A549 (cell line): Measurements from ENCODE around the gene MAP3K4. TPM values are rescaled to one million over a fixed set of nuclear protein-coding genes. Genes with fewer than 3 reads are reported as not detected.
A peak's percentile ranks its signal among the peaks of the same experiment; 100 is the strongest.
"Not testable (repeated sequence)": the region's sequence is repeated elsewhere in the genome, so short reads cannot be mapped to it uniquely, and the experiment has no call there.

Experiments used
- ATAC-seq, 2 experiments: fragments of 200-7000 bp in 1 of 2; fragments of >200 bp in 1 of 2; cut with Nextera tagmentation in 1 of 2; cut with Tn5 transposase in 1 of 2; 3 replicates each; pipeline versions ENCODE4 v1.8.0 to v1.9.1; 2018 to 2020; ENCODE audit warnings: mild to moderate bottlenecking in 1 of 2, moderate library complexity in 1 of 2
- CTCF ChIA-PET: fragments of 300-600 bp; sonication (Branson Sonifier 250); formaldehyde crosslinking; extraction: SDS; loops from one replicate; lab custom pipeline; 2021; ENCODE audit warnings: antibody characterized with exemption, inconsistent platforms; lab: Yijun Ruan, JAX
- POLR2A ChIA-PET: fragments of 350-600 bp; formaldehyde crosslinking; extraction: SDS; loops from one replicate; lab custom pipeline; 2021; ENCODE audit warnings: antibody characterized with exemption, inconsistent platforms; lab: Yijun Ruan, JAX
- DNase-seq, 2 experiments: peaks; one replicate each; pipeline versions ENCODE4 v3.0.0 to v3.0.0-alpha.2; 2011 to 2016; ENCODE audit warnings: low read depth in 1 of 2, low spot score in 1 of 2
- FAIRE-seq: peaks from 2 replicates; lab custom pipeline; 2011; peaks lifted over from hg19 to GRCh38; lab: Jason Lieb, UNC
- H3K27ac ChIP-seq, 2 experiments: fragments of >200 bp; sonication (Bioruptor Twin); formaldehyde crosslinking; 3 replicates each; pipeline ENCODE4 v1.5.1; 2016 to 2017
- H3K4me1 ChIP-seq: fragments of >200 bp; sonication (Bioruptor Twin); formaldehyde crosslinking; 3 replicates; pipeline ENCODE4 v1.6.1; 2016
- H3K4me2 ChIP-seq: fragments of >200 bp; sonication (Bioruptor Twin); formaldehyde crosslinking; 3 replicates; pipeline ENCODE4 v1.6.1; 2016
- H3K4me3 ChIP-seq: fragments of >200 bp; sonication (Bioruptor Twin); formaldehyde crosslinking; 3 replicates; pipeline ENCODE4 v1.5.1; 2016
- H3K9me3 ChIP-seq: fragments of >200 bp; sonication (Bioruptor Twin); formaldehyde crosslinking; 3 replicates; pipeline ENCODE4 v1.6.1; 2016
- BHLHE40 ChIP-seq: IDR thresholded peaks from 2 replicates; pipeline ENCODE4 v1.6.1; 2012; ENCODE audit warnings: low read depth, low read length, inconsistent platforms
- CBX2 ChIP-seq: fragments of 200-600 bp; sonication (generic); IDR thresholded peaks from 2 replicates; pipeline ENCODE4 v1.6.1; 2016; ENCODE audit warnings: low read depth, mild to moderate bottlenecking, borderline replicate concordance
- CEBPB ChIP-seq, 2 experiments: fragments of >200 bp in 1 of 2; sonication (Bioruptor Twin) in 1 of 2; formaldehyde crosslinking in 1 of 2; IDR thresholded peaks; 2 replicates each; pipeline ENCODE4 v1.6.1; 2012 to 2016
- EHF ChIP-seq: fragments of 250-450 bp; sonication (Bioruptor Pico); IDR thresholded peaks from 2 replicates; pipeline ENCODE4 v1.5.0; 2020; ENCODE audit warnings: mild to moderate bottlenecking
- ESRRA ChIP-seq: fragments of 150-350 bp; IDR thresholded peaks from 2 replicates; pipeline ENCODE4 v1.6.1; 2014; ENCODE audit warnings: mild to moderate bottlenecking, low read length, borderline replicate concordance
- FOSL2 ChIP-seq, 2 experiments: fragments of 450-650 bp in 1 of 2; fragments of >200 bp in 1 of 2; sonication (Bioruptor Twin) in 1 of 2; formaldehyde crosslinking; IDR thresholded peaks; 2 replicates each; pipeline versions ENCODE4 v1.5.0 to v1.6.1; 2016 to 2020; ENCODE audit warnings: mild to moderate bottlenecking in 1 of 2, moderate library complexity in 1 of 2
- GATA3 ChIP-seq: IDR thresholded peaks from 2 replicates; pipeline ENCODE4 v1.6.1; 2012; ENCODE audit warnings: borderline replicate concordance
- HOXA7 ChIP-seq: fragments of 250-450 bp; sonication (Bioruptor Pico); IDR thresholded peaks from 2 replicates; pipeline ENCODE4 v1.5.0; 2020; ENCODE audit warnings: mild to moderate bottlenecking, moderate library complexity
- MYC ChIP-seq: IDR thresholded peaks from 2 replicates; pipeline ENCODE4 v1.6.1; 2012; ENCODE audit warnings: mild to moderate bottlenecking, inconsistent platforms, low read length, improper control_type of control experiment, borderline replicate concordance
- NFE2L2 ChIP-seq: fragments of 150-350 bp; conservative IDR thresholded peaks from 2 replicates; pipeline ENCODE4 v1.6.1; 2014; ENCODE audit warnings: low read length
- NPAS2 ChIP-seq: fragments of 250-450 bp; sonication (Bioruptor Pico); IDR thresholded peaks from 2 replicates; pipeline ENCODE4 v1.8.0; 2022; ENCODE audit warnings: mild to moderate bottlenecking, moderate library complexity, borderline replicate concordance
- NR3C1 ChIP-seq: fragments of >200 bp; sonication (Bioruptor Twin); formaldehyde crosslinking; IDR thresholded peaks from 3 replicates; pipeline ENCODE4 v1.6.1; 2017
- POLR2A ChIP-seq: IDR thresholded peaks from 2 replicates; pipeline ENCODE4 v1.6.1; 2012; ENCODE audit warnings: mild to moderate bottlenecking, low read length
- POLR2AphosphoS2 ChIP-seq: conservative IDR thresholded peaks from 2 replicates; pipeline ENCODE4 v1.6.1; 2012; ENCODE audit warnings: low read length, improper control_type of control experiment, inconsistent platforms
- RAD21 ChIP-seq, 2 experiments: fragments of >200 bp in 1 of 2; sonication (Bioruptor Twin) in 1 of 2; formaldehyde crosslinking in 1 of 2; IDR thresholded peaks in 1 of 2; conservative IDR thresholded peaks in 1 of 2; 2 replicates in 1 of 2; 3 replicates in 1 of 2; pipeline ENCODE4 v1.6.1; 2012 to 2018; ENCODE audit warnings: inconsistent platforms in 1 of 2
- RARB ChIP-seq: fragments of 250-450 bp; sonication (Bioruptor Pico); IDR thresholded peaks from 2 replicates; pipeline ENCODE4 v1.8.0; 2021; ENCODE audit warnings: mild to moderate bottlenecking, moderate library complexity
- RFX5 ChIP-seq: fragments of 450-650 bp; IDR thresholded peaks from 2 replicates; pipeline ENCODE4 v1.7.1; 2014; ENCODE audit warnings: antibody characterized with exemption, mild to moderate bottlenecking, moderate library complexity
- SREBF2 ChIP-seq: fragments of 450-650 bp; IDR thresholded peaks from 2 replicates; pipeline ENCODE4 v1.6.1; 2014; ENCODE audit warnings: mild to moderate bottlenecking, moderate library complexity
- ZSCAN20 ChIP-seq: fragments of 250-450 bp; sonication (Bioruptor Pico); IDR thresholded peaks from 2 replicates; pipeline ENCODE4 v1.8.0; 2022; ENCODE audit warnings: mild to moderate bottlenecking, moderate library complexity
- WGBS: methylation state at CpG from one replicate; pipeline ENCODE4 v1.1.6; 2017; ENCODE audit errors: missing lambda C conversion rate; 5-methylcytosine and 5-hydroxymethylcytosine counted together
- polyA plus RNA-seq, 4 experiments: library from polyadenylated mRNA; depleted of rRNA in 3 of 4; stranded (reverse); fragments of >200 nt; fragmentation: RNase III in 1 of 4; extraction: RNeasy Plus Mini Kit Qiagen cat#74134 plus additional on column Dnase treatment in 1 of 4; gene quantifications; 2 replicates in 3 of 4; 3 replicates in 1 of 4; pipeline ENCODE4 v1.2.3, GENCODE V29; 2011 to 2017
- TF ChIP-seq, protein P1 (sequence below): fragments of >200 bp; sonication (Bioruptor Twin); formaldehyde crosslinking; IDR thresholded peaks from 3 replicates; pipeline ENCODE4 v1.6.1; 2016
- TF ChIP-seq, protein P2 (sequence below): fragments of 250-450 bp; sonication (Bioruptor Pico); IDR thresholded peaks from 2 replicates; pipeline ENCODE4 v1.5.0; 2020; ENCODE audit warnings: low read depth, mild to moderate bottlenecking, moderate library complexity
- TF ChIP-seq, protein P3 (sequence below): fragments of 250-450 bp; sonication (Bioruptor Pico); IDR thresholded peaks from 2 replicates; pipeline ENCODE4 v1.5.0; 2021; ENCODE audit warnings: mild to moderate bottlenecking, moderate library complexity, borderline replicate concordance
- TF ChIP-seq, protein P4 (sequence below): fragments of 150-350 bp; IDR thresholded peaks from 2 replicates; pipeline ENCODE4 v1.6.1; 2014; ENCODE audit warnings: low read depth, mild to moderate bottlenecking, low read length

The MAP3K4 gene
- polyA plus RNA-seq, 2 of the 4 experiments (the other 2 are of a cell fraction), result 7.3 to 13.4 TPM

DNA sequence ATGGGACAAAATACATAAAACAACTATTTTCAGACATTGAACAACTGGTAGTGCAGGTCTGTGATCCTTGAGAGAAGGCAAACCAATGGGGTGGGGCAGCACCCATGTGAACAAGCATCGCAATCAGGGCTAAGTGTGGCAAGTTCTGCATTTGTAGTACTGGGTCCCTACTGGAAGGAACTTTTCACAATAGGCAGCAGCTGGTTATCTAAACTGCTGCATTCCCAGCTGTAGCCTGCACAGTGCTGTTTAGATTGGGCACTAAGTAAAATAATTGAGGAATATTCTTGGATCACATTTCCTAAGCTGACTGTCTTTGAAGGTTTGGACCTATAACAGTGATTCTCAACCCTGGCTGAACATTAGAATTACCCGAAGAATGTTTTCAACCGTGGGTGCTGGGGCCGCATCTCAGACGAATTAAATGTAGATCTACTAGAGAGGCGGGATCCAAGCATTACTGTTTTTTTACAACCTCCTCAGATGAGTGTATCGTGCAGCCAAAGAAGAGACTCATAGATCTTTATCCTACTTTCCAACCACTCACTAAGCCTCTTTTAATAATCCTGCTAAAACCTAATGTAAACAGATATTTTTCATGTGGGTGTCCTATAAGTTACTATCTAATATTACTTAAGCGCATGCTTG lies 12.4 kb upstream of the MAP3K4 start:
- FAIRE-seq, result no peak
- Histone ChIP-seq H3K4me1 (no peaks in the 10 kb centered on the region), H3K4me3 (no peak overlapping the region), H3K4me2 (no peak overlapping the region), H3K9me3 (peaks cover 7% of the 10 kb centered on the region), H3K27ac (no peak overlapping the region)
- CTCF ChIA-PET, result interaction anchor here (0.5 to 0.7 kb wide), 2 partner anchors 22 to 53 kb away, joined by 3 read pairs; no protein-coding TSS in a partner anchor
- TF ChIP-seq CBX2, result no peak
- no peak for TF ChIP-seq NFE2L2
- TF ChIP-seq NPAS2 (CRISPR knock-in tag), result no peak
- TF ChIP-seq POLR2AphosphoS2, result no peak
- peak in 1 of 2 experiments; percentile 54; a peak in 1 of 6 replicates for ATAC-seq
- DNase-seq, result no peak
- POLR2A ChIA-PET, result no interaction called here
- WGBS, result 61% methylated on average over 8 of the region's 8 CpGs

DNA sequence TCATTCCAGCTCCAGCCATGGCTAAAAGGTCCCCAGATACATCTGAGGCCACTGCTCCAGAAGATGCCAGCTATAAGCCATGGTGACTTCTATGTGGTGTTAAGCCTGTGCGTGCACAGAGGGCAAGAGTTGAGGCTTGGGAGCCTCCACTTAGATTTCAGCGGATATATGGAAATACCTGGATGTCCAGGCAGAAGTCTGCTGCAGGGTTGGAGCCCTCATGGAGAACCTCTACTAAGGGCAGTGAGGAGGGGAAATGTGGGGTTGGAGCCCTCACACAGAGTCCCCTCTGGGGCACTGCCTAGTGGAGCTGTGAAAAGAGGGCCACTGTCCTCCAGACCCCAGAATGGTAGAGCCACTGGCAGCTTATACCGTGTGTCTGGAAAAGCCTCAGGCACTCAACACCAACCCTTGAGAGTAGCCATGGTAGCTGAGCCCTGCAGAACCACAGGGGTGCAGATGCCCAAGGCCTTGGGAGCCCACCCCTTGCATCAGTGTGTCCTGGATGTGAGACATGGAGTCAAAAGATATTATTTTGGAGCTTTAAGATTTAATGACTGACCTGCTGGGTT lies 8.1 kb upstream of the MAP3K4 start:
- H3K4me3 ChIP-seq, POLR2A ChIA-PET, DNase-seq, H3K27ac ChIP-seq, H3K9me3 ChIP-seq, ATAC-seq, H3K4me1 ChIP-seq, FAIRE-seq, H3K4me2 ChIP-seq: not testable (repeated sequence)
- CTCF ChIA-PET, result interaction anchor here (0.9 kb wide), 1 partner anchor 53 kb away, joined by 3 read pairs; no protein-coding TSS in a partner anchor
- WGBS, result no CpG with 5 or more reads among the region's 3 CpGs

DNA sequence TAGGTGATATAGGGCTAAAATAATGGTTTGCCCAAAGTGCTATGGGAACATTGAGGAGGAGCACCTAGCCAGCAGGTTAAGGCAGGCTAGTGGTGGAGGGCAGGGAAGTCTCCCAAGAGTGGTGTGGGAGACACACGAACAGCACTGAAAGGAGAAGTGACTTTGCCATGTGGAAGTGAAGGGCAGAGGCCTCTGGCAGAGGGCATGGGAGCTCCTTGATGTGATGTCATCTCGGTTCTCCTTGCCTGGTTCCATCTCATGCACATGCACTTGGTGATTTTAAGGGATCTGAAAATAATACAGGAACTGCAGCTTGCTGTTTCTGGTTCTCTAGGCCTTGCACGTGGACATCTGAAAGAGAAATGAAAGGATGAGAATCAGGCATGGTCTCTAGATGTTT lies 4.7 kb upstream of the MAP3K4 start:
- ATAC-seq, result no peak
- TF ChIP-seq FOSL2 (IDR thresholded peaks at IDR 0.05) (no peak), FOSL2 (CRISPR knock-in tag; IDR thresholded peaks at IDR 0.05) (no peak), CBX2 (no peak), RARB (CRISPR knock-in tag) (no peak), ESRRA (no peak), CEBPB (IDR thresholded peaks at IDR 0.05) (no peak), MYC (no peak), ZSCAN20 (no peak), EHF (CRISPR knock-in tag) (no peak), RFX5 (no peak), SREBF2 (no peak), RAD21 (conservative IDR thresholded peaks at IDR 0.05 in 1 of 2, IDR thresholded peaks at IDR 0.05 in 1 of 2) (no peak), HOXA7 (CRISPR knock-in tag) (no peak), BHLHE40 (no peak), NR3C1 (no peak), POLR2A (no peak), GATA3 (no peak)
- TF ChIP-seq, protein P1, sequence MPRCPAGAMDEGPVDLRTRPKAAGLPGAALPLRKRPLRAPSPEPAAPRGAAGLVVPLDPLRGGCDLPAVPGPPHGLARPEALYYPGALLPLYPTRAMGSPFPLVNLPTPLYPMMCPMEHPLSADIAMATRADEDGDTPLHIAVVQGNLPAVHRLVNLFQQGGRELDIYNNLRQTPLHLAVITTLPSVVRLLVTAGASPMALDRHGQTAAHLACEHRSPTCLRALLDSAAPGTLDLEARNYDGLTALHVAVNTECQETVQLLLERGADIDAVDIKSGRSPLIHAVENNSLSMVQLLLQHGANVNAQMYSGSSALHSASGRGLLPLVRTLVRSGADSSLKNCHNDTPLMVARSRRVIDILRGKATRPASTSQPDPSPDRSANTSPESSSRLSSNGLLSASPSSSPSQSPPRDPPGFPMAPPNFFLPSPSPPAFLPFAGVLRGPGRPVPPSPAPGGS, result no peak
- TF ChIP-seq, protein P2, sequence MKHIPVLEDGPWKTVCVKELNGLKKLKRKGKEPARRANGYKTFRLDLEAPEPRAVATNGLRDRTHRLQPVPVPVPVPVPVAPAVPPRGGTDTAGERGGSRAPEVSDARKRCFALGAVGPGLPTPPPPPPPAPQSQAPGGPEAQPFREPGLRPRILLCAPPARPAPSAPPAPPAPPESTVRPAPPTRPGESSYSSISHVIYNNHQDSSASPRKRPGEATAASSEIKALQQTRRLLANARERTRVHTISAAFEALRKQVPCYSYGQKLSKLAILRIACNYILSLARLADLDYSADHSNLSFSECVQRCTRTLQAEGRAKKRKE (CRISPR knock-in tag), result no peak
- TF ChIP-seq, protein P3, sequence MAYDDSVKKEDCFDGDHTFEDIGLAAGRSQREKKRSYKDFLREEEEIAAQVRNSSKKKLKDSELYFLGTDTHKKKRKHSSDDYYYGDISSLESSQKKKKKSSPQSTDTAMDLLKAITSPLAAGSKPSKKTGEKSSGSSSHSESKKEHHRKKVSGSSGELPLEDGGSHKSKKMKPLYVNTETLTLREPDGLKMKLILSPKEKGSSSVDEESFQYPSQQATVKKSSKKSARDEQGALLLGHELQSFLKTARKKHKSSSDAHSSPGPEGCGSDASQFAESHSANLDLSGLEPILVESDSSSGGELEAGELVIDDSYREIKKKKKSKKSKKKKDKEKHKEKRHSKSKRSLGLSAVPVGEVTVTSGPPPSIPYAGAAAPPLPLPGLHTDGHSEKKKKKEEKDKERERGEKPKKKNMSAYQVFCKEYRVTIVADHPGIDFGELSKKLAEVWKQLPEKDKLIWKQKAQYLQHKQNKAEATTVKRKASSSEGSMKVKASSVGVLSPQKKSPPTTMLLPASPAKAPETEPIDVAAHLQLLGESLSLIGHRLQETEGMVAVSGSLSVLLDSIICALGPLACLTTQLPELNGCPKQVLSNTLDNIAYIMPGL (CRISPR knock-in tag), result no peak
- TF ChIP-seq, protein P4, sequence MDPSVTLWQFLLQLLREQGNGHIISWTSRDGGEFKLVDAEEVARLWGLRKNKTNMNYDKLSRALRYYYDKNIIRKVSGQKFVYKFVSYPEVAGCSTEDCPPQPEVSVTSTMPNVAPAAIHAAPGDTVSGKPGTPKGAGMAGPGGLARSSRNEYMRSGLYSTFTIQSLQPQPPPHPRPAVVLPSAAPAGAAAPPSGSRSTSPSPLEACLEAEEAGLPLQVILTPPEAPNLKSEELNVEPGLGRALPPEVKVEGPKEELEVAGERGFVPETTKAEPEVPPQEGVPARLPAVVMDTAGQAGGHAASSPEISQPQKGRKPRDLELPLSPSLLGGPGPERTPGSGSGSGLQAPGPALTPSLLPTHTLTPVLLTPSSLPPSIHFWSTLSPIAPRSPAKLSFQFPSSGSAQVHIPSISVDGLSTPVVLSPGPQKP, result no peak
- TF ChIP-seq, all 56 proteins: peak for 0

More for the DNA sequence above, 4.7 kb upstream of the MAP3K4 start:
- FAIRE-seq (no peak), DNase-seq (no peak)
- peaks cover 7% of the 10 kb centered on the region for H3K9me3 ChIP-seq
- H3K4me2 ChIP-seq, result no peak overlapping the region
- WGBS, result 31% methylated on average over 3 of the region's 3 CpGs
- H3K4me3 ChIP-seq, result no peak overlapping the region
- no peaks in the 10 kb centered on the region for H3K4me1 ChIP-seq
- no peak overlapping the region for H3K27ac ChIP-seq
- ChIA-PET CTCF (interaction anchor here (1.7 kb wide), 1 partner anchor 56 kb away, joined by 5 read pairs; no protein-coding TSS in a partner anchor), POLR2A (no interaction called here)
